GM19023 (cell line): ENCODE data around the gene GMDS.
A peak's percentile ranks its signal among the peaks of the same experiment; 100 is the strongest.

Experiments
- ATAC-seq: cut with Tn5 transposase; IDR thresholded peaks from one replicate; pipeline ENCODE4 v1.9.1; 2021; ENCODE audit warnings: mild to moderate bottlenecking, moderate library complexity; ENCODE audit not compliant: unreplicated experiment

Gene GMDS

GRCh38 chr6:2245103-2245876, at the start of gene GMDS:
TSS of gene GMDS (minus strand) at chr6:2245605.
- peak; percentile 91 for ATAC-seq

- no peak for ATAC-seq
These were observed 40.1 kb upstream of the GMDS start for GRCh38 chr6:2285510-2285909.

GRCh38 chr6:2275892-2276242, 30.5 kb upstream of the GMDS start:
- ATAC-seq = no peak

GRCh38 chr6:2274981-2275891, 29.8 kb upstream of the GMDS start:
- no peak for ATAC-seq

GRCh38 chr6:2272696-2273095, 27.3 kb upstream of the GMDS start:
- ATAC-seq = no peak

- ATAC-seq = no peak
These were observed 24.6 kb upstream of the GMDS start for GRCh38 chr6:2270054-2270453.

- ATAC-seq = no peak
These were observed 21.4 kb upstream of the GMDS start for GRCh38 chr6:2266841-2267240.

- ATAC-seq = no peak
These were observed 20.8 kb upstream of the GMDS start for GRCh38 chr6:2266031-2266795.

GRCh38 chr6:2264932-2265331, 19.5 kb upstream of the GMDS start:
- ATAC-seq = no peak

- no peak for ATAC-seq
These were observed 18.5 kb upstream of the GMDS start for GRCh38 chr6:2263896-2264295.

GRCh38 chr6:2259574-2259973, 14.2 kb upstream of the GMDS start:
- no peak for ATAC-seq

- no peak for ATAC-seq
These were observed 13.6 kb upstream of the GMDS start for GRCh38 chr6:2259002-2259494.

- no peak for ATAC-seq
These were observed 12.7 kb upstream of the GMDS start for GRCh38 chr6:2258112-2258511.

- no peak for ATAC-seq
These were observed 12.0 kb upstream of the GMDS start for GRCh38 chr6:2257363-2257762.

- ATAC-seq = no peak
These were observed 9.3 kb upstream of the GMDS start for GRCh38 chr6:2254747-2255146.

- ATAC-seq = no peak
These were observed 3.7 kb upstream of the GMDS start for GRCh38 chr6:2249126-2249525.

GRCh38 chr6:2247664-2248063, 2.3 kb upstream of the GMDS start:
- no peak for ATAC-seq

GRCh38 chr6:2245877-2246863, 765 bp upstream of the GMDS start:
- peak; percentile 21 for ATAC-seq

- ATAC-seq = no peak
These were observed 923 bp downstream of the GMDS start for GRCh38 chr6:2244261-2245102.
